Measurements from ENCODE around the gene CACNA1I.
"Not testable (repeated sequence)": the region's sequence is repeated elsewhere in the genome, so short reads cannot be mapped to it uniquely, and the experiment has no call there.

CACNA1I gene

GRCh38 chr22:39724857-39725256 is 154.3 kb downstream of the CACNA1I start:
- no peak for FAIRE-seq

- FAIRE-seq, result no peak
Observed at GRCh38 chr22:39725351-39726035, 154.9 kb downstream of the CACNA1I start.

- FAIRE-seq, result no peak
Observed at GRCh38 chr22:39727541-39727940, 157.0 kb downstream of the CACNA1I start.

GRCh38 chr22:39728236-39728860 is 157.8 kb downstream of the CACNA1I start:
- no peak for FAIRE-seq

- no peak for FAIRE-seq
Observed at GRCh38 chr22:39729141-39729934, 158.8 kb downstream of the CACNA1I start.

- no peak for FAIRE-seq
Observed at GRCh38 chr22:39731481-39731880, 160.9 kb downstream of the CACNA1I start.

GRCh38 chr22:39731881-39732555 is 161.5 kb downstream of the CACNA1I start:
- no peak for FAIRE-seq

- no peak for FAIRE-seq
Observed at GRCh38 chr22:39732625-39733024, 162.1 kb downstream of the CACNA1I start.

GRCh38 chr22:39733191-39733590 is 162.6 kb downstream of the CACNA1I start:
- no peak for FAIRE-seq

- FAIRE-seq, result not testable (repeated sequence)
Observed at GRCh38 chr22:39734046-39734445, 163.5 kb downstream of the CACNA1I start.

- FAIRE-seq, result no peak
Observed at GRCh38 chr22:39734866-39735265, 164.3 kb downstream of the CACNA1I start.

GRCh38 chr22:39735776-39736175 is 165.2 kb downstream of the CACNA1I start:
- FAIRE-seq, result no peak

GRCh38 chr22:39738746-39739145 is 168.2 kb downstream of the CACNA1I start:
- no peak for FAIRE-seq
